GM21381 (cell line): ENCODE data around the gene MDFI.

Experiments used
- ATAC-seq: cut with Tn5 transposase; IDR thresholded peaks from one replicate; pipeline ENCODE4 v1.9.1; 2021; ENCODE audit warnings: mild to moderate bottlenecking, moderate library complexity; ENCODE audit not compliant: unreplicated experiment

The MDFI gene

GRCh38 chr6:41700463-41701347, 62.4 kb downstream of the MDFI start:
- ATAC-seq = no peak

- ATAC-seq = no peak
Observed at GRCh38 chr6:41702089-41702745, 63.9 kb downstream of the MDFI start.

DNA sequence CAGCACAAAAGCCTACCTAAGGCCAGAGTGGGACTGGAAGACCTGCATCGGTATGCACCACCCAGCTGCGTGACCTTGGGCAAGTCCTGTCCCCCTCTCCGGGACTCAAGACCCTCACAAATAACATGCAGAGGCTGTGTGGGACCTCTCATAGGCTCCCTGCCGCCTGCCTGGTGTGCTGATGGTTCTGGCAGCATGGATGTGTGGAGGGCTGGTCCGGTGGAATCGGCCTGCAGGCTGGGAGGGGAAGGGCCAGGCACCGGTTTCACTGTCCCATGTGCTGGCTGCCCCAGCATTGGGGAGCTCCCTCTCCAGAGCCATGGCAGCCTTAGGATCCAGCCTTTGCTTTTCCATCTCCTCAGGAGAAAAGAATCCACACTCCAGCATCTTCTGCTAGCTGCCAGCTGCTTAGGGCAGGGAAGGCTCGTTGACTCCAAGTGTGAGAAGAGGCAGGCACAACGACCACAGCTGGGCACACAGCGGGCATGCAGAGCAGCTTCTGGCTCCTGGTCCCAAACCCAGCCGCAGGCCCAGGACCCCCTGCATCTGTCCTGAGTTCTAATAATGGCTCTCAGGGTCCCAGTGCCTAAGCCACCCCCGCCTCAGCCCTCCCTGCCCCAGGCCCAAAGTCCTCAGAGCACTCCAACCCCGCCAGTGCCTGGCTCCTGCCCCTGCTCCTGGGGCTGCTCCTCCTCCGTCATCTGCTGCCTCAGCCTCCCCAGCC, 64.7 kb downstream of the MDFI start:
- no peak for ATAC-seq
